NCI-H2227 (cell line): ENCODE measurements around the gene LAMA2.
"Not testable (repeated sequence)": the region's sequence is repeated elsewhere in the genome, so short reads cannot be mapped to it uniquely, and the experiment has no call there.

ENCODE experiments used
- DNase-seq: peaks from one replicate; lab custom pipeline; 2025; ENCODE audit not compliant: unreplicated experiment; lab: John Stamatoyannopoulos, UW

Gene LAMA2

DNA sequence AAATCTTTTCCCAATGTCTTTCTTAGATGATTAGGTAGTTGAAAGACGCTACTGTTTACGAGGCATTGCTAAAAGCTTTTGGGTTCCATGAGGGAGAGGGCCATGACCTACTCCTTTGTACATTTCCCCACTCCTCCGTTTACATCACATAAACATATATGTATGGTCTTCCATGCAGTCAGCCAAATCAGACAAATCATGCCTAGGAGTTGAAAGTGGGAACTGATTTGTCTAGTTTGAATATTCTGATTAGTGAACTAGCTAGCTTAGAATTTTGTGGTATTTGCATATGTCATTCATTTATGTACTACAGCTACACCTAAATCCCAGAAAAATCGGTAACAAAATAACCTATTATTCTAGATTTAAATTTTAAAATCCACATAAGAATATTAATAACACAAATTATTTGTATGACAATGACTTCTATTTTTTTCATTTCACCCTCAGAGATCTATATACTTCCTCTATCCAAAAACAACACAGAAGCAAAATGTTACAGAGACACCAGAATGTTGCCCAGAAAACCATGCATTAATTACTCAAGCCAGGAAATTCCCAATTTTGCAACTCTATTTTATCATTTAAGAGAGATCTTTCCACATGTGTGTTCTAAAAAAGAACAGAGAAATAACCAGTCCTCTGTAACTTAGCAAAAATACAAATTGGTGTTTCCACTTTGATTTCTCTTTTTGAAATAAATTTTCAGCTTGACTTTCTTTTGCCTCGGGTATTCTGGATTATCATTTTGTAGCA, 231.9 kb downstream of the LAMA2 start:
- no peak for DNase-seq

DNA sequence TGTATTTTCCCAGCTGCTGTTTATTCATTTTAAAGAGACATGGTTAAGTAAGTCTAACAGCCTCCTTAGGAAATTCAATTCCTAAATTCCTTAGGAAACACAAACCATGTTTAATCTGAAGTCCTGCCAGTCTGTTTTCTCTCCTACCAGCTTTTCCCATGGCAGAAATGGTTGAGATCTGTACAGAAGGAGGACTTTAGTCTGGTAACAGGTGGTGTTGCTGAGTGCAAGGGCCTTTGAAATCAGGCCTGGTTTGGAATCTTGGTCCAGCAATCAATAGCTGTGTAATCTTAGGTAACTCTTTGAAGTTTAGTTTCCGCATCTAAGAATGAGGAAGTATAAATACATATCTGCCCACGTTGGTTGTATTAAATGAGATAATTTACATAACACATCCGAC, 232.5 kb downstream of the LAMA2 start:
- no peak for DNase-seq

DNA sequence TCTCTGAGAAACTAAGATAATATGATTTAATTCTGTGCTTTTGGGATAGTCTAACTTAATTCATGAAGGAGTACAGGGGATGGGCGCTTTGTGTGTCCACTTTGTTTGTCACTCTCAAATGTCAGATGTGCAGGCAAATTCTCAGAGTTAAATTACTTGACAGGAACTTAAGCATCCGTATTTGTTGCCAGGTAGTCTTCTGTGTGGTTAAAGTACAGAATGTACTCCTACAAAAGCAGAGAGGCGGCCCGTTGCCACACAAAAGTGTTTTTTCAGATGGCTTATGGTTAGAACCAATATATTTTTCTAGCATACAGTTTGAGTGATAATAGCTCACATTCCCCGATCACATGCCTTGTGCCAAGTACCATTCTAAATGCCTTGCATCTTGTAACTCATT, 234.4 kb downstream of the LAMA2 start:
- no peak for DNase-seq

DNA sequence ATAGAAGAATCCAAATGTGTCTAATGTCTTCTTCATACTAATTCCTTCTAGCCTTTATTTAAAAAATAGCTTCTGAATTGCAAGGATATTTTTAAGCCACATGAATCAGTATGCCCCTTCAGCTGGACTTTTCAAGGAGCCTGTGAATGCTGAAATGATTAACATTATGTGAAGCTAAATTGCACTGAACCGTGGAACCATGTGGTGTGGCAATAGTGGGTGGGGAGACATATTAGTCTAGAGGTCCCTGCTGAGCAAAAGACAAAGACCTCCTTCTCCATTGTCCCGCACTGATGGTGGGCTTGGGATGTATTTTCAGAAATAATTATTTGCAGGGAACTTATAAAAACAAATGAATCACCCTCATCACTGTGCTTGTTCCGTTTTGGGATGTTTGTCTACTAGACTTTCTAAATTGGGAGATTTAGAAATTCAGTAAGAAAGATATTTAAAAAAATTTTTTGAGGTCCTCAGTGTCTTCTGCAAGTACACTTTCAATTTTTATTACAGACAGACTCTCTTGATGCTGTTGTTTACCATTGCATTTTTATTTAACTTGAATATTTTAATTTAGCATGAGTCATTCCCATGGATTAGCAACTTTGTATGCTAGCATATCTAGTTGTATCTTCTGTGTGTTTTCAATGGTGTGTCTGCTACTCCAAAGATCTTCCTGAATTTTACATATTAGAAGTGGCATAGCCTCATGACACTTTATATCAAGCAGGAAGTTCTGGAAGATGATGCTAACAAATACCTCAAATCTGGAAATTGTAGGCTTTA, 238.1 kb downstream of the LAMA2 start:
- peak; percentile 1 for DNase-seq

DNA sequence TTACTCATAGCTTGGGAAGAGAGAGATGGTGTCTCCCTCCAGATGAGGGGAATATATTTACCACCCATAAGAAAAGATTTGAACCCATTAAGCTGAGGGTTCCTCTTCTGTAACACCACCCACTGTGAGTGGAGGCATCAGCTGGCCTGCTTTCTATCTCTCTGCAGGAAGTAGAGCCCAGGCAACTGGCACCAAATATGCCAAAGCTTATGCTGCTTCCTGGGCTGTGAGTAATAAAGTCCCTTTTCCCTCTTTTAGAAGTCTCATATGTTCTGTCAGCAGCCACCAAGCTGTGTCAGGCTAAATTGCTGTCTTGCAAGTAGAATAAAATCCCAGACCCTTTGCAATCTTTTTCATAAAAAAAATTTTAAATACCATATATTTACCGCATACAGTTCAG, 241.4 kb downstream of the LAMA2 start:
- no peak for DNase-seq

DNA sequence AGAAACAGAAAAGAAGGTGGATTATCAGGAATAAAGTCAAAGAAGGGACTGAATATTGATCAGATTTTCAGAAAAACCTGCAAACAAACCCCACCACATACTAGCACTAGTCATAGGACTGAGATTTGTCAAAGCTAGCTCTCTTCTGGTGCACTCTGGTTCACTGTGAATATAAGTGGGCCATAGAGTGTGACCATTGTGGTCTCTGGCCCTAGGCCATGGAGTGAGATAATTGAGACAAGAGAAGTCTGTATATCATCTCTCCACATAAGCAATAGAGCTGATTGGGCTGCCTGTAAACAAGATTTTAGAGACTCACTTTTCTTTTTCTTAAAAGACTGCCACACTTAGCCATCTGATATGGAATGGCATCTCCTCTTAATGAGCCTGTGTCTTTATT, 247.2 kb downstream of the LAMA2 start:
- DNase-seq = no peak

DNA sequence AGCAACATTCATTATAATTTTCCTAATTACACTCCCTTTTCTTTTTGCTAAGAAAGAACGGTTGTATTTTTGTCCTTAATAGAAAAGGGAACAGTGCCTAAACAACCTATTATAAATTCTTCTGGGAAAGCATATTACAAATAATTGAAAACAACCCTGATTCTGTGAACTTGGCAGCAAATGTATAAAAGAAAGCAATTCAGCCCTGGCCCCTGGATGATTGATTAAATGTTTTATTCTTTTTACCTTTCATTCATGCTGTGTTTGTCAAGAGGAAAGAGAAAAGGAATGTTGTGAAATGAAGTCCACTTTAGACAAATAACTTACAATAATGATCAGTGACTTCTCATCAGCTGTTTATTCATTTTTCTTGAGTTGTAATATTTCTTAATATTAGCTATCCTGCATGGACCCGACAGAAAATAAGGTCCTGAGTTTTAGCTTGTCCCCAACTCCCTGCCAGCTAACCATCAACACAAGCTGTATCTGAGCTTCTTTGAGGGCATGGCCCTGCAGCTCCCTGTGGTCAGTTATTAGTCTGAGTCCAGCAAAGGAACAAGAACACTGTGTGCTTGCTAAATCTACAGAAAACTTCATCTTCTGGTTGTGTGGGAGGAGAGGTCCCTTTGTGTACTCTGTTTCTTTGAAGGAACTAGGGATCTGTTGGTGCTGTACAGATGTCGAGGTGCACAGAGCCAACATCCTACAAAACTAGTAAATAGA, 248.2 kb downstream of the LAMA2 start:
- DNase-seq = no peak

DNA sequence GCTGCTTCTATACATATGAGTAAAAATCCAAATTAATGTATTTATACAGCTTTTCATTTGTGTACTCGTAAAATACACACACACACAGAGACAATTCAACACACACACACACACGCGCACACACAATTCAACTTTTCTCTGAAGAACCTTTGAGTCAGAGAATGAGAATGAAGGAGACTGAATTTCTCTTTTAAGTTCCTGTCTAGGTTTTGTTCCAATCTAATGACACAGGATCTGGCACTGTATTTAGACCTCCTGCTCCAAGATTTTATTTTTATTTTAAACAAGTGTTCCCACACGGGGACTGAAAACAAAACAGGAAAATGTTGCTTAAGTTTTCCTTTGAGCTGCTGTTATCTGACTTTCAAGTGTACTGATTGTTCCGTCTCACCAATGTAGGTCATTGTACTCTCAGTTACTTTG, 250.8 kb downstream of the LAMA2 start:
- DNase-seq = no peak

DNA sequence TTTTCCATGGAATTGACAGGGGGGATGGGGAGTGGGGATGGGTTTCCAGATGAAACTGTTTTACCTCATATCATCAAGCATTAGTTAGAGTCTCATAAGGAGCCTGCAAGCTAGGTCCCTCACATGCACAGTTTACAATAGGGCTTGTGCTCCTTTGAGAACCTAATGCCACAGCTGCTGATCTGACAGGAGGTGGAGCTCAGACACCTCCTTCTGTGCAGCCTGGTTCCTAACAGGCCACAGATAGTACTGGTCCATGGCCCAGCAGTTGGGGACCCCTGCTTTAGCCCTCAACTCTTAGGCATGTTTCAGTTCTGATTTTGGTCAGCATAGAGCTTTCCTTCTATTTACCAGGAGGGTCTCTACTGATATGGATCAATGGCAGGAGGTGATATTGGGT, 251.6 kb downstream of the LAMA2 start:
- no peak for DNase-seq

DNA sequence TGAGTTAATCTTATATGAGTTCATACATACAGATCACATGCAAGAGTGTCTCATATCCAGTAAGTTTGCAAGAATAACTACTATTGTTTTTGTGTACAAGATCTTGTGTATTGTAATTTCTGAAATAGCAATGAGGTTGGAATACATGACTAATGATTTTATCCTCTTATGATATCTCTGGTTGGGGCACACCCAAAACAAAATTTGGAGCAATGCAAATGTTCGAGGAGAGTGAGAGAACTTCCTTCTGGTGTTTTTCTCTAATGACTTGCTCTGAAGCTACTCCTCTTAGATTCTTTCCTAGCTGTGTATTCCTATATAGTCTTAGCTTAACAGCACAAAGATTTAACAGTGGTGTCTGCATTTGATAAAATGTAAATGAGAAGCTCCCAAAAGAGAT, 252.5 kb downstream of the LAMA2 start:
- DNase-seq = no peak

DNA sequence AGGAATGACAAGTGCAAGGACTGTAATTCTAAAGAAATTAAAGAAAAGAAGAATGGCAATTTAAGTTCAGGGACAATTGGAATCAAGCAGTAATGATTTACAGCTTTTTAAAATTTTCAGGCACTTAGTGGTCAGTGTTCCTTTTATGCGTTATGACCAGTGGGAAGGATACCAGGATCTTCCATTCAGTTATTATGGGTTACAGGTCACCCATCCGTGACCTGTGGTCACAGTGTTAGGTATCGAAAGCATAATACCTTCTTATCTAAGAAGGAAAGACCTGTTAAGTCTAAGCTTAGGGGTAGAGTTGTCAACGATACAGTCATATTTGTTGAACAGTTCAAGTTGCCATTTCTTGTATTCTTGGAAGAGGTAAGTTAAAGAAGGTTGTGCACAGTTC, 253.8 kb downstream of the LAMA2 start:
- no peak for DNase-seq

DNA sequence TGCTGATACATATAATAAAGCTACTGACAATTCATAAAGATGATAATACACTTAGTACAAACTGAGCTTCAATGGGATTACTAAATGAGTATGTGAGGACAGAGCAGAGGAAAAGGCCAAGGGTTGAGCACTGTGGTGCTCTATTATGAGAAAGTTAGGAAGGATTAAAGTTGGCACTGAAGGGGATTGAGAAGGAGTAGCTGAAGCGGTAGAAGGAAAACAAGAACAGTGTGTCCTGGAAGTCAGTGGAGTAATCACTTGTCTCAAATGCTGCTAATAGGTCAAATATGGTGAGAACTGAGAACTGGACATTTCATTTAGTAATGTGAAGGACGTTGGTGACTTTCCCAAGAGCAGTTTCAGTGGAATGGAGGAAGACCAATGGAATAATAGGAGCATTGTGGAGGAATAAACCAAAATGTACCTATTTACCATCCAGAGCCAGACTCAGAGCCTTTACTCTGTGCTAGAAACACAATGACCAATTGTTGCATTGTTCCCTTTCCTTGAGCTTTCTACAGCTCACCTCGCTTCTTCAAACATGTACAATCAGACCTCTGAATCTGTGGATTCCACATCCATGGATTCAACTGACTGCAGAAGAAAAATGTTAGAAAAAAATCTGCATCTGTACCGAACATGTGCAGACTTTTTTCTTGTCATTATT, 255.9 kb downstream of the LAMA2 start:
- no peak for DNase-seq

DNA sequence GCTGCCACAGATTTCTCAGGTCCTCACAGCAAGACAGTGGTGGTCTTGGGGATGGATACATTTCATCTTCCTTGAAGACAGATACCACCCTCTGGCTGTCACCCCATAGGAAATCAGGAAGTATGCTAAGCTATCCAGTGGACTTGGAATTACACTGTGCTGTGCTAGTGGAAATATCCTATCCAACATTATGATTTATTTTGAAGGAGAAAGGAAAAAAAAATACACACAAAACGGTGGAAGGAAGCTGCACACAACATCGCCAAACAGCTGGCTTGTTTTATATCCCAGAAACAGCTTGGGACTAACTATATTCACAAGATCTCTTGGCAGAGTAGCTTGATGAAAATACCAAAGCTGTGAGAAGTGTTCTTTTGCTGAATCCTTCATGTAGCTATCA, 257.6 kb downstream of the LAMA2 start:
- DNase-seq = no peak

DNA sequence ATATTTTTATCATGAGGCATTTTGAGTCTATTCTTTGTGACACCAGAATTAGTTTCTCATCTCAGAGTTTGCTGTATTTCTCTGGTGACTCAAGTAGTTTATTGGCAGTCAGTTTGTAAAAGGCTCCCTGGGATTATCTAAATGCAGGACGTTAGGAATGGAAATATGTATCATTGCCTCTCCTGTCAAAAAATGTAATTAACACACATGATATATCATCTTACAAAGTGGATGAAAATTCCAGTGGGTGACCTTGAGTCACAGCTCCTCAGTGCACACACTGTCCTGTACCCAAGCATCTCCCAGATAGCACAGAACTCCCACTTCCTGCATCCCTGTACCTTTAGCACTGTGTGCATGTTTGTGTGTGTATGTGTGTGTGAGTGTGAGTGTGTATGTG, 258.6 kb downstream of the LAMA2 start:
- DNase-seq = no peak

DNA sequence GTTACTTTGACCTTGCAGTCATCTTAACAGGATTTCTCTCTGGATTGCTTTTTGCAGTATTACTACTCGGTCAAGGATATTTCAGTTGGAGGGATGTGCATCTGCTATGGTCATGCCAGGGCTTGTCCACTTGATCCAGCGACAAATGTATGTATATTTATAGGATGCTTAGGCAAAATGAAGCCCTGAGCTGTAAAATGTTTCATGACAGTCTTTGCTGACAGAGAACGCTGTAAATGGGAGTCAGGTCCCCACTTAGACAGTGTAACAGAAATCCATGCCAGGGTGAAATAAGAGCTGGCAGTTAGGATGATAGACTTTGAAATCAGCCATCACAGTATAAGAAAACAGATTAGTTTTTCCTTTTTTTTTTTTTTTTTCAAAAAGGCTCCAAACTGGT, 264.0 kb downstream of the LAMA2 start:
- no peak for DNase-seq

DNA sequence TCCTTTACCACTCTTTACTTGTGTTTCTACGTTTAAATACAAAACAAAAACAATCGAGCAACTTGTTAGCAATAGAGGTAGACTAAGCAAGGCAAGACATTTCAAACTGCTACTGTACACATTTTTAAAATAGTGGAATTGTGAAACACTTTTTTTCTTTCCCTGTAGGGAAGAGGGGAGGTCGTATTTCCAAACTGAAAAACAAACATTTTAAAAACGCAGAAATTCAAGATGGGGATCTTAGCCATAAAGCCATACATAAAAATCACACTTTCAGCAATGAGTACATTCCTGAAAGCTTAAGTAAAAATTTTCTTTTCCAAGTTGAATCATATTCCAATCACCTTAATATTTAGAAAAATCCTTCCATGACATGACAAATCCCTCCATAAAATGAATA, 267.6 kb downstream of the LAMA2 start:
- no peak for DNase-seq

DNA sequence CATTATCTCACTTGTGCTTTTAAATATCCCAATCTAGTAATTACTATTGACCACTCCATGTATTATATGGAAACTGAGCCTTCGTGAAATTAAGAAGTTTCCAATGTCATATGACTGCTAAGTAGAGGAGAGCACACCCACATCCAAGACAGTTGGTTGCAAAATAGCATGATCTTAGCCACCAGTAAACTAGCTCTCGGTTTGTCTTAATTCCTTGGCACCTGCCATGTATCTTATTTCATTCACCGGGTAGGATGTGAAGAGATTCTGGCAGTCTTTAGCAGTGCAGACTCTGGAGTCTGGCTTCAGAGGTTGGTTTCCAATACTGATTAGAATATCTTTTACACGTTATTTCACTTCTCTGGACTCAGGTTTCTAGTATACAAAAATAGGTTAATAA, 270.3 kb downstream of the LAMA2 start:
- DNase-seq = no peak

DNA sequence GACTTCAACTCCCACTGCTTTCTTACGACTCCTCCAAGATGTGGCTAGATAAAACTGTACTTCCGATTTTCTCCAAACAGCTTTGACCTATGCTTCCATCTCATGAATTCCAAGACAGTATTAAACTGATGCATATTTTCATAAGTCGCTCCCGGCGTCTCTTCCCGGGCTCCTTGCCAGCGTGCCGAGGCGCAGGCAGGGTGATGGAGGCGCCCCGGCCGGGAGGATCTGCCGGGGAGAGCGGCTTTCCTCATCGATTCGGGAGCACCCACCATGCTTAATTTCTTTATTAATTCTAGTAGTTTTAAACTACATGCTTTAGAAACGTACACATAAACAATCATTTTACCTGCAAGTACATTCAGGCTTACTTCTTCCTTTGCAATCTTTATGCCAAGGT, 276.3 kb downstream of the LAMA2 start:
- DNase-seq = not testable (repeated sequence)

DNA sequence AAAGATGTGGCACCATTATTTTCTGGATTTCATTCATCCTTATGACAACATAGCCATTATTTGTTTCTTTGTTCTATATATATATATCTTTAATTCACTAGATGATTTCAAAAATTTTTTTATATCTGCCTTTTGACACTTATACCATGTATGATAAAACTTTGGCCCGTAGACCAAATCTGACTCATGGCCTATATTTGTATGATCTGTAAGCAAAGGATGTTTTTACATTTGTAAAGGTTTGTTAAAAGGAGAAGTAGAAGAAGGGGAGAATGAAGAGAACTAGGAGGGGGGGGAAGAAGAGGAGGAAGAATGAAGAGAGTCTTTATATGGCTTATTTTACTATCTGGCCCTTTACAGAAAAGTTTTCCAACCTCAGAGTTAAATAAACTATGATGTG, 279.7 kb downstream of the LAMA2 start:
- DNase-seq = no peak

DNA sequence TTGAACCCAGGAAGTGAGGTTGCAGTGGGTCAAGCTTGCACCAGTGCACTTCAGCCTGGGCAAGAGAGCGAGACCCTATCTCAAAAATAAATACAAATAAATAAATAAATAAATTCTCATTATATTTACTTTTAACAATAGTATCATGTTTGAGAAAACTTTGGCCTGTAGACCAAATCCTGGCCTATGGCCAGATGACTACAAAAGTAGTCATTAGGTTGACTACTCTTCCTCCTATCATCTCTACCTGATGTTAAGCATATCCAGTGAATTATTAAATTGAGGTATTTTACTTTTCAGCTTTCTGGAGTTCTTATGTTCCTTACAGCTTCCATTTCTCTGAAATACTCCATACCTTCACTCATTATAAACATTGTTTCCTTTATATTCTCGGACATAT, 280.6 kb downstream of the LAMA2 start:
- no peak for DNase-seq

DNA sequence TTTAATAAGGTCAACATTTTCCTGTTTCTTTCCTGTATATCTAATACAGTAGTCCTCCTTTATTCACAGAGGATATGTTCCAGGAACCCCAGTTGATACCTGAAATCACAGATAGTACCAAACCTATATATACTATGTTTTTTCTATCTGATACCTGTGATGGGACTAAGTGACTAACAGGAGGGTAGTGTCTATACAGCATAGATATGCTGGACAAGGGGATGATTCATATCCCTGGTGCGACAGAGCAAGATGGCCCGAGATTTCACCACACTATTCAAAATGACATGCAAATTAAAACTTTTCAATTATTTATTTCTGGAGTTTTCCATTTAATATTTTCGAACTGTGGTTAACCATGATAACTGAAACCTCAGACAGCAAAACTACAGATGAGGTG, 281.1 kb downstream of the LAMA2 start:
- DNase-seq = no peak
